Kidney (tissue), 14 donors: ENCODE measurements around the gene CDH2. TPM values are rescaled to one million over a fixed set of nuclear protein-coding genes. Genes with fewer than 3 reads are reported as not detected.
A peak's percentile ranks its signal among the peaks of the same experiment; 100 is the strongest.

Experiments
- DNase-seq, 5 donors: peaks; one replicate each; pipeline ENCODE4 v3.0.0-alpha.2; 2013 to 2020
- FAIRE-seq: peaks from 2 replicates; lab custom pipeline; 2012; peaks lifted over from hg19 to GRCh38; lab: Jason Lieb, UNC
- H3K27ac ChIP-seq, 2 donors: one replicate each; pipeline ENCODE4 v1.7.0; 2013; ENCODE audit warnings: low read depth in 2 of 2, low read length in 2 of 2, inconsistent platforms in 1 of 2
- H3K27me3 ChIP-seq: one replicate; pipeline ENCODE4 v1.7.1; 2013; ENCODE audit warnings: low read length, inconsistent platforms; ENCODE audit not compliant: control insufficient read depth, insufficient read depth
- H3K36me3 ChIP-seq, 3 donors: one replicate each; pipeline versions ENCODE4 v1.7.0 to v1.7.1; 2013; ENCODE audit warnings: low read length in 3 of 3, control low read depth in 1 of 3, inconsistent platforms in 1 of 3; ENCODE audit not compliant: insufficient read depth in 3 of 3, control insufficient read depth in 2 of 3
- H3K4me1 ChIP-seq, 3 donors: one replicate each; pipeline versions ENCODE4 v1.7.0 to v1.7.1; 2013; ENCODE audit warnings: low read length in 3 of 3, inconsistent platforms in 1 of 3, low read depth in 1 of 3; ENCODE audit not compliant: control insufficient read depth in 2 of 3, insufficient read depth in 2 of 3
- H3K4me3 ChIP-seq, 3 donors: one replicate each; pipeline versions ENCODE4 v1.7.0 to v1.8.1; 2013; ENCODE audit warnings: low read length in 3 of 3, control low read depth in 1 of 3, inconsistent platforms in 1 of 3
- H3K9ac ChIP-seq, 3 donors: one replicate each; pipeline versions ENCODE4 v1.7.0 to v1.7.1; 2013; ENCODE audit warnings: low read length in 3 of 3, control low read depth in 1 of 3, inconsistent platforms in 1 of 3
- H3K9me3 ChIP-seq, 3 donors: one replicate each; pipeline versions ENCODE4 v1.7.0 to v1.7.1; 2013; ENCODE audit warnings: low read length in 3 of 3, control low read depth in 1 of 3, inconsistent platforms in 1 of 3; ENCODE audit not compliant: control insufficient read depth in 2 of 3, insufficient read depth in 1 of 3
- intact Hi-C: fragments of 100-400 bp; cut with DNase I; formaldehyde crosslinking; loops from one replicate; pipeline ENCODE4 v1.11.1; 2022
- polyA plus RNA-seq: library from polyadenylated mRNA; stranded (reverse); fragments of 350-450 nt; fragmentation: Illumina TruSeq; extraction: RNeasy Lipid Tissue Mini Kit (QIAGEN cat#74804); gene quantifications from one replicate; pipeline ENCODE4 v1.2.3, GENCODE V29; 2014; ENCODE audit warnings: low read depth, low replicate concordance; ENCODE audit not compliant: insufficient read depth
- total RNA-seq: library from RNA; stranded (reverse); fragmentation: NEBNext Ultra II Directional; extraction: Animal tissue kit (Norgen Biotek cat#: 25700); gene quantifications from one replicate; pipeline ENCODE4 v1.2.1, GENCODE V29; 2021
- TF ChIP-seq, protein P1 (sequence below): IDR thresholded peaks from 3 replicates; pipeline ENCODE4 v1.5.1; 2012; ENCODE audit warnings: mild to moderate bottlenecking, moderate library complexity, borderline replicate concordance; ENCODE audit not compliant: insufficient read depth; ENCODE audit errors: extremely low read depth
- donor health status: control.
- donor health status: control.
- donor health status: control.
- donor health status: control.
- donor health status: control.
- donor health status: DM: yes; HTN: yes; CAD: no.
- donor health status: Normal renal cell carcinoma (clear cell type).

Gene CDH2
- total and polyA plus RNA-seq, 2 donors from 2014 or later: 6.3 to 29.6 TPM

DNA sequence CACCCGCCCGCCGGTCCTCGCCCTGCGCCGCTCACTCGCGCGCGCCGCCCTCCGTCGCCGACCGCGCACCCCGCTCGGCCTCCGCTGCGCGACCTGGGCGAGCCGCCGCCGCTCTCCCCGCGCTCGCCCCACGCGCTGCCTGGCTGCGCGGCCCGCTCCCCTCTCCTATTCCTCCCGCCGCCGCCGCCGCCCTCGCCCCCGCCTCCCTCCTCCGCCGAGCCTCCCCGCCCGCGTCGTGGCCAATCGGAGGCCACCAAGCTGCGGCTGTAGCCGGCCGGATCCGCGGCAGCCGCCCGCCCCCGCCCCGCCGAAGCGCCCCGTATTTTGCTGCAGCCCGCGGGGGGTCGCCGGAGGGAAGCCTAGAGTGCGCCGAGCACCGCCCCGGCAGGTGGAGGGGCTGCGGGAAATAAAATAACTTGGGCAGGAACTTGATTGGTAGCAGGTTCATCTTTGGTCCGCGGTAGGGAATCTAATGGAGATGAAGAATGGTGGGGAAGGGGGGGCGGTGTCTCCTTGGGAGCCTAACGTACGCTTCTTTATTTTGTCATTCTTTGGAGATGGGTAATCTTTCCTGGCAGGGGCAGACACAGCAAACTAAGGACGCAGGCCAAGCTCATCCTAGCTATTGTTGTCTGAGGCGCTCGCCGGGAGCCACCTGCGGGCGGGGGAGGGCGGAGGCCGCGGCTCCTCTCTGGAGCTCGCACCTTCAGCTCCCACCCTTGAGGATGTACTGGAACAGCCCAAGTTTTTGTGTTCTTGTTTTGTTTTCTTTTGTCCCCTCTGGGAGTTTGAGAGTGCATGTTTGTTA is 1.1 kb upstream of the CDH2 start:
- TF ChIP-seq, protein P1, sequence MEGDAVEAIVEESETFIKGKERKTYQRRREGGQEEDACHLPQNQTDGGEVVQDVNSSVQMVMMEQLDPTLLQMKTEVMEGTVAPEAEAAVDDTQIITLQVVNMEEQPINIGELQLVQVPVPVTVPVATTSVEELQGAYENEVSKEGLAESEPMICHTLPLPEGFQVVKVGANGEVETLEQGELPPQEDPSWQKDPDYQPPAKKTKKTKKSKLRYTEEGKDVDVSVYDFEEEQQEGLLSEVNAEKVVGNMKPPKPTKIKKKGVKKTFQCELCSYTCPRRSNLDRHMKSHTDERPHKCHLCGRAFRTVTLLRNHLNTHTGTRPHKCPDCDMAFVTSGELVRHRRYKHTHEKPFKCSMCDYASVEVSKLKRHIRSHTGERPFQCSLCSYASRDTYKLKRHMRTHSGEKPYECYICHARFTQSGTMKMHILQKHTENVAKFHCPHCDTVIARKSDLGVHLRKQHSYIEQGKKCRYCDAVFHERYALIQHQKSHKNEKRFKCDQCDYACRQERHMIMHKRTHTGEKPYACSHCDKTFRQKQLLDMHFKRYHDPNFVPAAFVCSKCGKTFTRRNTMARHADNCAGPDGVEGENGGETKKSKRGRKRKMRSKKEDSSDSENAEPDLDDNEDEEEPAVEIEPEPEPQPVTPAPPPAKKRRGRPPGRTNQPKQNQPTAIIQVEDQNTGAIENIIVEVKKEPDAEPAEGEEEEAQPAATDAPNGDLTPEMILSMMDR: no peak
- H3K9me3 ChIP-seq: no peaks in the 10 kb centered on the region
- H3K27me3 ChIP-seq: no peaks in the 10 kb centered on the region
- H3K9ac ChIP-seq: peak overlapping the region in 2 of 3 donors; percentile 29 to 51
- H3K27ac ChIP-seq: peak overlapping the region in 1 of 2 donors; percentile 37
- intact Hi-C loops: no loop called here
- no peaks in the 10 kb centered on the region for H3K36me3 ChIP-seq
- FAIRE-seq: no peak
- H3K4me1 ChIP-seq: peaks cover 0 to 2% (median 0%) of the 10 kb centered on the region in 3 donors
- DNase-seq: peak; percentile 73 to 90 (median 86)
- peak overlapping the region; percentile 56 to 68 (median 65) for H3K4me3 ChIP-seq

DNA sequence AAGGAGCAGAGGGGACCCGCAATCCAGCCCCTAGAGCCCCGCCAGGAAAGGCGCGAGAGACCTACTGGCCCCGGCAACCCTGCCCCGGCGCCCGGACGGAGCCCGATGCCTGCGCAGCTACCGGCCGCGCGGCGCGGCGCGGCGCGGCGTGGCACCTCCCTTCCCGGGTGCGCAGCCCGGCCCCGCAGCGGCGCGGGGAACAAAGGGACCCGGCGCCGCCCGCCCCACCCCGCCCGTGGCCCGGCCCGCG is 307 bp downstream of the CDH2 start:
- intact Hi-C loops: no loop called here
- no peak for FAIRE-seq
- peak overlapping the region in 2 of 3 donors; percentile 44 to 55 for H3K9ac ChIP-seq

DNA sequence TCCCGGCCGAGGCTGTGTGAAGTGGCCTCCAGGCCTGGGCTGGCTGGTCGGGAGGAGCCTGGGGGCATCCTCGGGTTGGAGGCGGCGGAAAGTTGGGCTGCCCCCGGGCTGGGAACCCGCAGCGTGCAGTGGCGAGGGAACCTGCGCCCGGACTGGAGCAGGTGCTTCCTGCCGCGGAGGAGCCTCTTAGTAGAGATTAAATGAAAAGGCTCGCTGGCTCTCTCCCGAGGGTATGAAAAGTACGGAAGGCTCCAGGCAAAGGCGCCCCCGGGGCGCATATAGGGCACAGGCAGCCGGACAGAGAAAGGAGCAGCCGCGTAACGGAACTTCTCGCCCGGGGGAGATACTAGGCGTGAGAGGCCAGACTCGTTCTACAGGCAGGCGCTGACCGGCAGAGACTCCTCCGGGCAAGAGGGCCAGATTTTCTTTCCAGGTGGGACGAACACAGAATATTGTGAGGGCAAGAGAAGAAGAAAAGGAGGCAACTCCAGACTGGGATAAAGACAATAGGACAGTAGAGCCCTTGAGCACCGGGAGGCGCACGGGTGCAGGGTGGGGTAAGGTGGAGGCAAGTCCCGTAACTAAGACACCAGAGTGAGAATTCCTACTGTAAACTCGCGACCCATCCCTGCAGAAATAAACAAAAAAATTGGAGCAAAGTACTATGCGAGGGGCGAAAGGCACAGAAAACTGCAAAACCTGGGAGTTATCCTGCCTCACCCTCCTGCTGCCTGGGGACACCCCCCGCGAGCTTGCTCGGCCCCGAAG is 816 bp downstream of the CDH2 start:
- H3K27me3 ChIP-seq: no peaks in the 10 kb centered on the region
- H3K9me3 ChIP-seq: no peaks in the 10 kb centered on the region
- H3K4me1 ChIP-seq: peaks cover 0 to 2% (median 0%) of the 10 kb centered on the region in 3 donors
- DNase-seq (peak in 4 of 5 donors; percentile 55 to 72 (median 64)), FAIRE-seq (no peak)
- peak overlapping the region; percentile 66 to 76 (median 70) for H3K4me3 ChIP-seq
- peak overlapping the region in 2 of 3 donors; percentile 44 to 55 for H3K9ac ChIP-seq
- TF ChIP-seq, protein P1: no peak
- H3K27ac ChIP-seq: peak overlapping the region; percentile 72 to 80
- intact Hi-C loops: no loop called here
- H3K36me3 ChIP-seq: no peaks in the 10 kb centered on the region

More for the DNA sequence above, 307 bp downstream of the CDH2 start:
- Histone ChIP-seq H3K9me3 (no peaks in the 10 kb centered on the region), H3K27me3 (no peaks in the 10 kb centered on the region), H3K4me3 (peak overlapping the region; percentile 66 to 76 (median 70)), H3K4me1 (peaks cover 0 to 2% (median 0%) of the 10 kb centered on the region in 3 donors), H3K27ac (peak overlapping the region in 1 of 2 donors; percentile 60), H3K36me3 (no peaks in the 10 kb centered on the region)
- TF ChIP-seq, protein P1: no peak
- DNase-seq: peak in 1 of 5 donors; percentile 37
